ENCODE data around the gene SNTG2. TPM values are rescaled to one million over a fixed set of nuclear protein-coding genes. Genes with fewer than 3 reads are reported as not detected.

SNTG2 gene
- total RNA-seq, 3 donors from 2014 or later (not counting 1 experiment from before 2014, with no cell fraction given) = not detected

DNA sequence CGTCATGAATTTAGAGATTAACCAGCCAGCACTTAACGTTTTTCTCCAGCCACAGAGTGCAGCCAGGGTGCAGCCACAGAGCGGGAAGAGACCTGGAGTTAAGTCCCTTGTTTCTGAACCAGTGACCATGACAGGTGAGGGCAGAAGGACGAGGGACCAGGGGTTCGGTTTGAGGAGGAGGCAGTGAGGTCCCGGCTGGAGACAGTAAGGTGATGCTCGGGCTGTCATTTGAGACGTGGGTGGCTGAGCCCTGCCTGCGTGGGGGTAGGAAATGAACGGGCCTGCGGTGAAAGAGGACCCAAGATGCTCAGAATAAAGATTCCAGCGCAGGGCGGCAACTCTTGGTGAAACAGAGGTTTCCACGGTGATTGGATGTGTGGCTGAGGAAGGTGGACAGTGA lies 205.9 kb downstream of the SNTG2 start:
- Histone ChIP-seq H3K4me3 (ENCODE audit: low read length) (no peak overlapping the region), H3K36me3 (ENCODE audit: control insufficient read depth, insufficient read depth, low read length) (no peaks in the 10 kb centered on the region), H3K4me1 (ENCODE audit: control insufficient read depth, insufficient read depth, low read length) (no peaks in the 10 kb centered on the region), H3K27ac (ENCODE audit: low read length) (no peak overlapping the region), H3K27me3 (ENCODE audit: control insufficient read depth, insufficient read depth, low read length) (no peaks in the 10 kb centered on the region), H3K9me3 (ENCODE audit: control insufficient read depth, insufficient read depth, low read length) (no peaks in the 10 kb centered on the region)
- Mint-ChIP-seq H3K9me3 (no peaks in the 10 kb centered on the region), H3K27me3 (ENCODE audit: low read depth in 2 of 2) (no peaks in the 10 kb centered on the region), H3K36me3 (no peaks in the 10 kb centered on the region), H3K4me1 (no peaks in the 10 kb centered on the region), H3K27ac (no peak overlapping the region), H3K4me3 (no peak overlapping the region)
- ATAC-seq (no peak), DNase-seq (no peak)
- 82% methylated on average over 14 of the region's 14 CpGs for WGBS (ENCODE audit: insufficient coverage)
- TF ChIP-seq, protein P1, sequence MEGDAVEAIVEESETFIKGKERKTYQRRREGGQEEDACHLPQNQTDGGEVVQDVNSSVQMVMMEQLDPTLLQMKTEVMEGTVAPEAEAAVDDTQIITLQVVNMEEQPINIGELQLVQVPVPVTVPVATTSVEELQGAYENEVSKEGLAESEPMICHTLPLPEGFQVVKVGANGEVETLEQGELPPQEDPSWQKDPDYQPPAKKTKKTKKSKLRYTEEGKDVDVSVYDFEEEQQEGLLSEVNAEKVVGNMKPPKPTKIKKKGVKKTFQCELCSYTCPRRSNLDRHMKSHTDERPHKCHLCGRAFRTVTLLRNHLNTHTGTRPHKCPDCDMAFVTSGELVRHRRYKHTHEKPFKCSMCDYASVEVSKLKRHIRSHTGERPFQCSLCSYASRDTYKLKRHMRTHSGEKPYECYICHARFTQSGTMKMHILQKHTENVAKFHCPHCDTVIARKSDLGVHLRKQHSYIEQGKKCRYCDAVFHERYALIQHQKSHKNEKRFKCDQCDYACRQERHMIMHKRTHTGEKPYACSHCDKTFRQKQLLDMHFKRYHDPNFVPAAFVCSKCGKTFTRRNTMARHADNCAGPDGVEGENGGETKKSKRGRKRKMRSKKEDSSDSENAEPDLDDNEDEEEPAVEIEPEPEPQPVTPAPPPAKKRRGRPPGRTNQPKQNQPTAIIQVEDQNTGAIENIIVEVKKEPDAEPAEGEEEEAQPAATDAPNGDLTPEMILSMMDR (IDR thresholded peaks at IDR 0.05) = no peak
- intact Hi-C loops (cut with micrococcal nuclease) = no loop called here

DNA sequence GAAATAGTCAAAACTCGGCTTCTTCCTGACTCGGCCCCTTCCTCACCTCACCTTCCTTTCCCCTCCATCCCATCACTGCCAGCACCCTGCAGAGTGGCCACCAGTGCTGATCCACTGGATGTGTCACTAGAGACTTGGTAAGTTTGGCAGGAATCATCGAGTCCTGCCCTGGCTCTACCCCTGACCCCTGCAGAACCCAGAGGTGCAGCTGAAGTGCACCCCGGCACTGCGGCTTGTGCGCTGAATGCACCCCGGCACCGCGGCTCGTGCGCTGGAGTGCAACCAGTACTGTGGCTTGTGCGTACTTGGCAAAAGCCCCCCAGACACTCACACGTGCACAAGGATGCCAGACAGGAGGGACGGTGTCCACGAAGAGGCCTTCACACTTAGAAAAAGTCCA lies 206.5 kb downstream of the SNTG2 start:
- Mint-ChIP-seq H3K4me3 (no peak overlapping the region), H3K4me1 (no peaks in the 10 kb centered on the region), H3K27ac (no peak overlapping the region), H3K27me3 (ENCODE audit: low read depth in 2 of 2) (no peaks in the 10 kb centered on the region), H3K9me3 (no peaks in the 10 kb centered on the region), H3K36me3 (no peaks in the 10 kb centered on the region)
- Histone ChIP-seq H3K9me3 (ENCODE audit: control insufficient read depth, insufficient read depth, low read length) (no peaks in the 10 kb centered on the region), H3K4me3 (ENCODE audit: low read length) (no peak overlapping the region), H3K36me3 (ENCODE audit: control insufficient read depth, insufficient read depth, low read length) (no peaks in the 10 kb centered on the region), H3K27ac (ENCODE audit: low read length) (no peak overlapping the region), H3K4me1 (ENCODE audit: control insufficient read depth, insufficient read depth, low read length) (peaks cover 1% of the 10 kb centered on the region), H3K27me3 (ENCODE audit: control insufficient read depth, insufficient read depth, low read length) (no peaks in the 10 kb centered on the region)
- 92% methylated on average over 14 of the region's 15 CpGs for WGBS (ENCODE audit: insufficient coverage)
- intact Hi-C loops (cut with micrococcal nuclease) = no loop called here
- DNase-seq (no peak), ATAC-seq (no peak)
- TF ChIP-seq, protein P1 (IDR thresholded peaks at IDR 0.05) = no peak

DNA sequence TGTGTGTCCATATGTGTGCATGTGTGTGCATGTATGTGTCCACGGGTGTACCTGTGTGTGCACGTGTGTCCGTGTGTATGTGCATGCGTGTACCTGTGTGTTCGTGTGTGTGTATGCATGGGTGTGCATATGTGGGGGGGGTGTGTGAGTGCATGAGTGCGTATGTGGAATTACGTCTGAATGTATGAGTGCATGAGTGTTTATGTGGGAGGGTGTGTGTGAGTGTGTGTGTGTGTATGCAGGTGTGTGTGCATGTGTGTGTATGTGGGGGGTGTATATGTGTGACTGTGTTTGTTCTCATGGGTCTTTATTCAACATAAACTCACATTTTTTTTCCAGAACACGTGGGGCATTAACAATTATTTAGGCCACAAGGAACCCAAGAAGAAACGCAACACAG lies 208.4 kb downstream of the SNTG2 start:
- H3K4me3 ChIP-seq (ENCODE audit: low read length) = no peak overlapping the region
- H3K4me3 Mint-ChIP-seq = no peak overlapping the region
- no peak for DNase-seq
- peaks cover 10% of the 10 kb centered on the region for H3K9me3 ChIP-seq (ENCODE audit: control insufficient read depth, insufficient read depth, low read length)
- H3K36me3 ChIP-seq (ENCODE audit: control insufficient read depth, insufficient read depth, low read length) = no peaks in the 10 kb centered on the region
- H3K36me3 Mint-ChIP-seq = no peaks in the 10 kb centered on the region
- WGBS (ENCODE audit: insufficient coverage) = 83% methylated on average over 9 of the region's 9 CpGs
- no peaks in the 10 kb centered on the region for H3K27me3 Mint-ChIP-seq (ENCODE audit: low read depth in 2 of 2)
- no peak for ATAC-seq
- H3K4me1 Mint-ChIP-seq = peaks cover 18 to 19% of the 10 kb centered on the region in 2 donors
- intact Hi-C loops (cut with micrococcal nuclease) = no loop called here
- peaks cover 20% of the 10 kb centered on the region for H3K4me1 ChIP-seq (ENCODE audit: control insufficient read depth, insufficient read depth, low read length)
- peaks cover 3 to 4% of the 10 kb centered on the region in 2 donors for H3K9me3 Mint-ChIP-seq
- H3K27me3 ChIP-seq (ENCODE audit: control insufficient read depth, insufficient read depth, low read length) = no peaks in the 10 kb centered on the region
- no peak overlapping the region for H3K27ac Mint-ChIP-seq
- H3K27ac ChIP-seq (ENCODE audit: low read length) = no peak overlapping the region
- TF ChIP-seq, protein P1 (IDR thresholded peaks at IDR 0.05) = no peak

DNA sequence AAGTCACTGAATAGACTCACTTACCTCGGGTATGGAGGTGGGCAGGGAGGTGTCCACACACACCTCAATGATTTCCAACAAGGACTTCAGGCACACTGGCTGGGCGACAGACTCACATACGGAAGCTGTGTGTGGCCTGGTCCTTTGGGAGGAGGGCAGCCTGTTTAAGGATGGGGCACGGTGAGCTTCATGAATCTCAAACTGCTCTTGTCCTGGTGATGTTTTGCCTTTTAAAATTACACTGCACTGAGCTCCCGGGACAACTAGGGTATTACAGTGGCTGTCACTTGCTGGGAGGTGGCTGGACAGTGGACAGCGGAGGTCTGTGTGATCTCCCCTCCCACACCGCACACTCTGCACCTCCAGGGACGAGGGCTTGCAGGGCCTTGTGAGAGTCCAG lies 211.6 kb downstream of the SNTG2 start:
- Mint-ChIP-seq H3K27ac (peak overlapping the region; percentile 98), H3K27me3 (ENCODE audit: low read depth in 2 of 2) (no peaks in the 10 kb centered on the region), H3K9me3 (peaks cover 3 to 4% of the 10 kb centered on the region in 2 donors), H3K4me3 (peak overlapping the region; percentile 85), H3K36me3 (no peaks in the 10 kb centered on the region), H3K4me1 (peaks cover 28% of the 10 kb centered on the region in 2 donors)
- WGBS (ENCODE audit: insufficient coverage) = 95% methylated on average over 7 of the region's 8 CpGs
- intact Hi-C loops (cut with micrococcal nuclease) = no loop called here
- TF ChIP-seq, protein P1 (IDR thresholded peaks at IDR 0.05) = no peak
- ATAC-seq (no peak), DNase-seq (no peak)
- no peaks in the 10 kb centered on the region for H3K36me3 ChIP-seq (ENCODE audit: control insufficient read depth, insufficient read depth, low read length)
- H3K4me1 ChIP-seq (ENCODE audit: control insufficient read depth, insufficient read depth, low read length) = peaks cover 24% of the 10 kb centered on the region
- H3K27ac ChIP-seq (ENCODE audit: low read length) = peak overlapping the region; percentile 63
- no peaks in the 10 kb centered on the region for H3K27me3 ChIP-seq (ENCODE audit: control insufficient read depth, insufficient read depth, low read length)
- peaks cover 19% of the 10 kb centered on the region for H3K9me3 ChIP-seq (ENCODE audit: control insufficient read depth, insufficient read depth, low read length)
- H3K4me3 ChIP-seq (ENCODE audit: low read length) = no peak overlapping the region

Data from natural killer cell (primary cell).